ENCODE measurements around the gene CEP44.
"Not testable (repeated sequence)": the region's sequence is repeated elsewhere in the genome, so short reads cannot be mapped to it uniquely, and the experiment has no call there.

DNA sequence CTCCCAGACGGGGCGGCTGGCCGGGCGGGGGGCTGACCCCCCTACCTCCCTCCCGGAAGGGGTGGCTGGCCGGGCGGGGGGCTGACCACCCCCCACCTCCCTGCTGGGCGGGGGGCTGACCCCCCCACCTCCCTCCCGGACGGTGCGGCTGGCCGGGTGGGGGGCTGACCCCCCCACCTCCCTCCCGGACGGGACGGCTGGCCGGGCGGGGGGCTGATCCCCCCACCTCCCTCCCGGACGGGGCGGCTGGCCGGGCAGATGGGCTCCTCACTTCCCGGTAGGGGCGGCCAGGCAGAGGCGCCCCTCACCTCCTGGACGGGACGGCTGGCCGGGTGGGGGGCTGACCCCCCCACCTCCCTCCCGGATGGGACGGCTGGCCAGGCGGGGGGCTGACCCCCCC lies 10.9 kb downstream of the CEP44 start:
- TF ChIP-seq RAD21 (IDR thresholded peaks at IDR 0.05; ENCODE audit: low read depth); EZH2 (IDR thresholded peaks at IDR 0.05); POLR2AphosphoS5 (IDR thresholded peaks at IDR 0.05; ENCODE audit: low read depth, low read length); REST (IDR thresholded peaks at IDR 0.05; ENCODE audit: low read depth); POLR2A (IDR thresholded peaks at IDR 0.05; ENCODE audit: borderline replicate concordance, extremely low read depth, insufficient read depth, insufficient read length); SRF (IDR thresholded peaks at IDR 0.05; ENCODE audit: low read depth): not testable (repeated sequence)
- TF ChIP-seq, protein P1, sequence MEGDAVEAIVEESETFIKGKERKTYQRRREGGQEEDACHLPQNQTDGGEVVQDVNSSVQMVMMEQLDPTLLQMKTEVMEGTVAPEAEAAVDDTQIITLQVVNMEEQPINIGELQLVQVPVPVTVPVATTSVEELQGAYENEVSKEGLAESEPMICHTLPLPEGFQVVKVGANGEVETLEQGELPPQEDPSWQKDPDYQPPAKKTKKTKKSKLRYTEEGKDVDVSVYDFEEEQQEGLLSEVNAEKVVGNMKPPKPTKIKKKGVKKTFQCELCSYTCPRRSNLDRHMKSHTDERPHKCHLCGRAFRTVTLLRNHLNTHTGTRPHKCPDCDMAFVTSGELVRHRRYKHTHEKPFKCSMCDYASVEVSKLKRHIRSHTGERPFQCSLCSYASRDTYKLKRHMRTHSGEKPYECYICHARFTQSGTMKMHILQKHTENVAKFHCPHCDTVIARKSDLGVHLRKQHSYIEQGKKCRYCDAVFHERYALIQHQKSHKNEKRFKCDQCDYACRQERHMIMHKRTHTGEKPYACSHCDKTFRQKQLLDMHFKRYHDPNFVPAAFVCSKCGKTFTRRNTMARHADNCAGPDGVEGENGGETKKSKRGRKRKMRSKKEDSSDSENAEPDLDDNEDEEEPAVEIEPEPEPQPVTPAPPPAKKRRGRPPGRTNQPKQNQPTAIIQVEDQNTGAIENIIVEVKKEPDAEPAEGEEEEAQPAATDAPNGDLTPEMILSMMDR (IDR thresholded peaks at IDR 0.05 in 2 of 3, conservative IDR thresholded peaks at IDR 0.05 in 1 of 3; ENCODE audit: borderline replicate concordance in 1 of 3, insufficient read depth in 1 of 3, low read depth in 2 of 3, low read length in 2 of 3), result not testable (repeated sequence)
